PC-9 (cell line): ENCODE measurements around the gene CACNB4. TPM values are rescaled to one million over a fixed set of nuclear protein-coding genes. Genes with fewer than 3 reads are reported as not detected.
"Not testable (repeated sequence)": the region's sequence is repeated elsewhere in the genome, so short reads cannot be mapped to it uniquely, and the experiment has no call there.

Source experiments
- BruUV-seq: library from RNA; stranded (reverse); fragments of 400-500 nt; replicated peaks from 2 replicates; lab custom pipeline; 2021; lab: Mats Ljungman, UMichigan
- CTCF ChIA-PET: fragments of 300-600 bp; sonication (Branson Sonifier 250); formaldehyde crosslinking; loops from one replicate; lab custom pipeline; 2022; ENCODE audit warnings: antibody characterized with exemption; lab: Charles Lee
- POLR2A ChIA-PET: fragments of 300-600 bp; sonication (Branson Sonifier 250); formaldehyde crosslinking; loops from one replicate; lab custom pipeline; 2022; ENCODE audit warnings: antibody characterized with exemption; ENCODE audit not compliant: unreplicated experiment; lab: Charles Lee
- DNase-seq, 2 experiments: peaks; one replicate each; pipeline versions ENCODE4 v3.0.0 to v3.0.0-alpha.2; 2015 to 2022; ENCODE audit warnings: mixed read lengths in 1 of 2
- H2AFZ ChIP-seq: fragments of 200-600 bp; sonication (generic); 2 replicates; pipeline ENCODE4 v1.8.1; 2017; ENCODE audit warnings: antibody characterized with exemption
- H3F3A ChIP-seq: fragments of 200-600 bp; sonication (generic); 2 replicates; pipeline ENCODE4 v1.8.1; 2017; ENCODE audit warnings: antibody characterized with exemption, mild to moderate bottlenecking, low read depth; ENCODE audit not compliant: insufficient read depth
- H3K27ac ChIP-seq: fragments of 200-600 bp; sonication (generic); 2 replicates; pipeline ENCODE4 v1.6.1; 2016; ENCODE audit warnings: mixed run types
- H3K27me3 ChIP-seq: fragments of 200-600 bp; sonication (generic); 2 replicates; pipeline ENCODE4 v1.6.1; 2016; ENCODE audit warnings: low read depth, mixed run types; ENCODE audit not compliant: insufficient read depth
- H3K36me3 ChIP-seq: fragments of 200-600 bp; sonication (generic); 2 replicates; pipeline ENCODE4 v1.6.1; 2016; ENCODE audit warnings: low read depth, mixed run types
- H3K4me1 ChIP-seq: fragments of 200-600 bp; sonication (generic); replicated peaks from 2 replicates; pipeline ENCODE4 v1.6.1; 2016; ENCODE audit warnings: mixed run types; ENCODE audit not compliant: insufficient read depth
- H3K4me2 ChIP-seq: fragments of 200-600 bp; sonication (generic); 2 replicates; pipeline ENCODE4 v1.6.1; 2017; ENCODE audit warnings: mixed run types
- H3K4me3 ChIP-seq: fragments of 200-600 bp; sonication (generic); 2 replicates; pipeline ENCODE4 v1.6.1; 2016; ENCODE audit warnings: mixed run types
- H3K79me2 ChIP-seq: fragments of 200-600 bp; sonication (generic); 2 replicates; pipeline ENCODE4 v1.6.1; 2017; ENCODE audit warnings: low read depth, mixed run types
- H3K9me2 ChIP-seq: fragments of 200-600 bp; sonication (generic); 2 replicates; pipeline ENCODE4 v1.8.1; 2017; ENCODE audit warnings: mild to moderate bottlenecking; ENCODE audit not compliant: insufficient read depth
- H3K9me3 ChIP-seq: fragments of 200-600 bp; sonication (generic); 2 replicates; pipeline ENCODE4 v1.8.1; 2016; ENCODE audit warnings: low read depth; ENCODE audit not compliant: insufficient read depth
- H4K20me1 ChIP-seq: fragments of 200-600 bp; sonication (generic); 2 replicates; pipeline ENCODE4 v1.8.1; 2017; ENCODE audit not compliant: insufficient read depth
- CTCF ChIP-seq: fragments of 200-600 bp; sonication (generic); conservative IDR thresholded peaks from 2 replicates; pipeline ENCODE4 v1.6.1; 2017; ENCODE audit warnings: mixed run types, antibody characterized with exemption, mild to moderate bottlenecking, moderate library complexity
- EZH2 ChIP-seq: fragments of 200-600 bp; sonication (generic); IDR thresholded peaks from 2 replicates; pipeline ENCODE4 v1.8.0; 2017; ENCODE audit warnings: antibody characterized with exemption, low read depth
- intact Hi-C: fragments of 100-400 bp; cut with micrococcal nuclease; formaldehyde crosslinking; loops from one replicate; pipeline ENCODE4 v1.10.0; 2022; ENCODE audit not compliant: unreplicated experiment
- total RNA-seq: library from RNA; stranded (reverse); gene quantifications from 2 replicates; pipeline ENCODE4 v1.2.3, GENCODE V29; 2021

The CACNB4 gene
- total RNA-seq, 1 experiment from 2014 or later: 0.98 TPM

GRCh38 chr2:152024477-152024876 is 74.4 kb downstream of the CACNB4 start:
- H3K36me3 ChIP-seq: no peaks in the 10 kb centered on the region
- H3K27me3 ChIP-seq: no peaks in the 10 kb centered on the region
- no peaks in the 10 kb centered on the region for H3K79me2 ChIP-seq
- no peaks in the 10 kb centered on the region for H3K9me2 ChIP-seq
- H4K20me1 ChIP-seq: no peaks in the 10 kb centered on the region
- BruUV-seq: no TSS peak
- POLR2A ChIA-PET: interaction anchor here (0.6 kb wide), 1 partner anchor 714 kb away, joined by 3 read pairs; no protein-coding TSS in a partner anchor
- H3K4me3 ChIP-seq: no peak overlapping the region
- no peak overlapping the region for H3K4me2 ChIP-seq
- no peaks in the 10 kb centered on the region for H3F3A ChIP-seq
- H3K4me1 ChIP-seq: no peaks in the 10 kb centered on the region
- intact Hi-C loops: loop anchor here (2.0 to 10.0 kb wide), 2 partner anchors 26 to 540 kb away; no protein-coding TSS in a partner anchor
- CTCF ChIA-PET: interaction anchor here (0.6 to 1.2 kb wide), 2 partner anchors 29 to 597 kb away, joined by 3 to 4 read pairs; no protein-coding TSS in a partner anchor
- H3K27ac ChIP-seq: no peak overlapping the region
- no peak for DNase-seq
- no peak overlapping the region for H2AFZ ChIP-seq
- no peaks in the 10 kb centered on the region for H3K9me3 ChIP-seq
- TF ChIP-seq EZH2 (no peak), CTCF (no peak)

GRCh38 chr2:152022090-152022489 is 76.8 kb downstream of the CACNB4 start:
- CTCF ChIA-PET: no interaction called here

GRCh38 chr2:152021001-152021400 is 77.8 kb downstream of the CACNB4 start:
- CTCF ChIA-PET, H3K4me3 ChIP-seq, H3K36me3 ChIP-seq, H2AFZ ChIP-seq, H3K27me3 ChIP-seq, H3K9me3 ChIP-seq, H3K4me1 ChIP-seq, H3K79me2 ChIP-seq, H4K20me1 ChIP-seq, H3K27ac ChIP-seq, DNase-seq, H3F3A ChIP-seq, BruUV-seq, POLR2A ChIA-PET, H3K9me2 ChIP-seq, H3K4me2 ChIP-seq: not testable (repeated sequence)
- intact Hi-C loops: loop anchor here (10.0 kb wide), 1 partner anchor 536 kb away; no protein-coding TSS in a partner anchor

More at GRCh38 chr2:152022090-152022489, 76.8 kb downstream of the CACNB4 start:
- H3K4me2 ChIP-seq: no peak overlapping the region
- no peak for TF ChIP-seq CTCF
- no peak for TF ChIP-seq EZH2
- H3F3A ChIP-seq: no peaks in the 10 kb centered on the region
- H3K79me2 ChIP-seq: no peaks in the 10 kb centered on the region
- no peaks in the 10 kb centered on the region for H3K4me1 ChIP-seq
- H3K36me3 ChIP-seq: no peaks in the 10 kb centered on the region
- POLR2A ChIA-PET: no interaction called here
- H2AFZ ChIP-seq: no peak overlapping the region
- no peak for DNase-seq
- intact Hi-C loops: loop anchor here (10.0 kb wide), 1 partner anchor 537 kb away; no protein-coding TSS in a partner anchor
- H3K27me3 ChIP-seq: no peaks in the 10 kb centered on the region
- H3K4me3 ChIP-seq: no peak overlapping the region
- no TSS peak for BruUV-seq
- H3K27ac ChIP-seq: no peak overlapping the region
- H3K9me2 ChIP-seq: no peaks in the 10 kb centered on the region
- H3K9me3 ChIP-seq: no peaks in the 10 kb centered on the region
- H4K20me1 ChIP-seq: no peaks in the 10 kb centered on the region

GRCh38 chr2:152019732-152020131 is 79.1 kb downstream of the CACNB4 start:
- no peaks in the 10 kb centered on the region for H3K9me3 ChIP-seq
- ChIA-PET CTCF (no interaction called here), POLR2A (no interaction called here)
- H3K4me3 ChIP-seq: no peak overlapping the region
- H3F3A ChIP-seq: no peaks in the 10 kb centered on the region
- no peak overlapping the region for H2AFZ ChIP-seq
- H3K4me2 ChIP-seq: no peak overlapping the region
- no peaks in the 10 kb centered on the region for H4K20me1 ChIP-seq
- 0 out of 2 replicates have a peak, but pooled peaks cover 7% of the 10 kb centered on the region for H3K27me3 ChIP-seq
- no peak overlapping the region for H3K27ac ChIP-seq
- BruUV-seq: no TSS peak
- no peaks in the 10 kb centered on the region for H3K36me3 ChIP-seq
- H3K79me2 ChIP-seq: no peaks in the 10 kb centered on the region
- no peaks in the 10 kb centered on the region for H3K9me2 ChIP-seq
- DNase-seq: no peak
- H3K4me1 ChIP-seq: no peaks in the 10 kb centered on the region
- no peak for TF ChIP-seq EZH2
- TF ChIP-seq CTCF: no peak
- intact Hi-C loops: loop anchor here (10.0 kb wide), 1 partner anchor 535 kb away; no protein-coding TSS in a partner anchor
